Muscle layer of duodenum (tissue), 2 donors: Measurements from ENCODE around the gene INSRR.
A peak's percentile ranks its signal among the peaks of the same experiment; 100 is the strongest.

Experiments
- H3K27ac ChIP-seq: one replicate; pipeline ENCODE4 v1.7.0; 2013; ENCODE audit warnings: mild to moderate bottlenecking, low read length
- H3K27me3 ChIP-seq: one replicate; pipeline ENCODE4 v1.7.0; 2013; ENCODE audit warnings: low read depth, mild to moderate bottlenecking, control low read depth, low read length
- H3K36me3 ChIP-seq, 2 donors: one replicate each; pipeline ENCODE4 v1.7.0; 2013; ENCODE audit warnings: low read length in 2 of 2, control low read depth in 1 of 2, mild to moderate bottlenecking in 1 of 2; ENCODE audit not compliant: insufficient read depth in 2 of 2, control insufficient read depth in 1 of 2
- H3K4me1 ChIP-seq, 2 donors: one replicate each; pipeline ENCODE4 v1.7.0; 2013; ENCODE audit warnings: low read length in 2 of 2, mild to moderate bottlenecking in 2 of 2, control low read depth in 1 of 2, moderate library complexity in 1 of 2; ENCODE audit not compliant: insufficient read depth in 2 of 2, control insufficient read depth in 1 of 2
- H3K4me3 ChIP-seq, 2 donors: one replicate each; pipeline ENCODE4 v1.7.0; 2013; ENCODE audit warnings: low read length in 2 of 2, low read depth in 1 of 2, mild to moderate bottlenecking in 1 of 2
- H3K9me3 ChIP-seq, 2 donors: one replicate each; pipeline ENCODE4 v1.7.0; 2013; ENCODE audit warnings: low read length in 2 of 2, control low read depth in 1 of 2, mild to moderate bottlenecking in 1 of 2; ENCODE audit not compliant: control insufficient read depth in 1 of 2
- donor health status: healthy.

Gene INSRR

DNA sequence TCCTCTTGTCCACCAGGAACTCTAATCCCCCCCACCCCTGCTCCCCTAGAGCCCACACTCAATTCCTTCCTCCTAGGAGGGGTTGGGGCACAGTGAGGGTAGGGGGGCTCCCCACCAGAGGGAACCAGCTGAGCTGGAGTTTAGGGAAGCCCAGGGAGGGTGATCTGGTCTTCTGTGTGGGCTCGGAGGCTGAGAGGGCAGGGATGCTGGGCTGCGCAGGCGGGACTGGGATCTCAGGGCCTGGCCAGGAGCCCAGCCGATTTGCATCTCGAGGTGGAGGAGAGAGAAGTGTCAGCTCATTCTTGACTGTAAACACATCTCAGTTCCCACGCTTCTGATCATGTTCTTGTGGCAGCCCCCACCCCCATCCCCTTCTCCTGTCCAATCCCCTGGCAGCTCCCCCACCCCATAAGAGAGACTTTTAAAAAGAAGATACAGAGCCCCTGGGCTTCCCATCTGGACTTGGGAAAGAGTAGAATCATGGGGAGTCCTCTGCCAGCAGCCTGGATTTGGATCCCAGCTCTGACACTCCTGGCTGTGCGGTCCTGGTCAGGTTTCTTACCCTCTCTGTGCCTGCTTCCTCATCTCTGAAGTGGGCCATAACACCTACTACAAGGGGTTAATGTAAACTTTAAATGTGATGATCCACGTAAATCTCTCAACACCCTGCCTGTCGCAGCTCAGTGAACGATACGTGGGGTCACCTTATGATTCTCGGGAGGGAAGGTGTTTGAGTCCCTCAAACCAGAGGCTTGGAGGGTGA is 41.2 kb upstream of the INSRR start:
- H3K36me3 ChIP-seq: no peaks in the 10 kb centered on the region
- no peaks in the 10 kb centered on the region for H3K9me3 ChIP-seq
- peaks cover 0 to 15% of the 10 kb centered on the region in 2 donors for H3K4me1 ChIP-seq
- peaks cover 1% of the 10 kb centered on the region for H3K27me3 ChIP-seq
- H3K27ac ChIP-seq: no peak overlapping the region
- no peak overlapping the region for H3K4me3 ChIP-seq

DNA sequence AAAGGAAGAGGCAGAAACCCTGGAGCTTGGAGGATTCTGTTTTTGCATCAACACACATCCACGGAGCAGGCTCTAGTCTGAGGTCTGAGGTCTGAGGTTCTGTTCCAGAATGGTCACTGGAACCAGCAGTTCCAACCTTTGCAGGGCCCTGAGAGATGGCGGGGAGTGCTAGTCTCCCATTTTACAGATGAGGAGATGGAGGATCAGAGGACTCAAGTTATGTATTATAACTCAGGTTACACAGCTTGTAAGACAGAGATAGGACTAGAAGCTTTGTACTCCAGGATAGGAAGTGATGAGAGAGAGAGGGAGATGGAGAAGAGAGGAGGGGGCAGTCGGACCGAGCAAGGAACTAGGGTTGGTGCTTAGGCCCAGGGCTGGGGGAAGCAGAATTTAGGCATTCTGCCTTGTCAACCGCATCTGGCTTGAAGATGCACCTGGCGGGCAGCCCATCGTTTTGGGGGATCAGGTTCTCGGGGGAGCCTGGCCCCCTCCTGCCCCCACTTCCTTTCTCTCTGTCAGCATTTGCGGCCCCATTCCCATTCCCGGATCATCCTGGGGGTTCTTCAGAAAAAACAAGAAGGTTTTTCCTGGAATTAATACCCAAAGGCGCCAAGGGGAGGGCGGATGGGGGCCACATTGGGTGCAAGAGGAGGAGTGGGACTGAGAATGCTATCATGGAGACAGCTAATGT is 40.2 kb upstream of the INSRR start:
- Histone ChIP-seq H3K27ac (no peak overlapping the region), H3K9me3 (no peaks in the 10 kb centered on the region), H3K4me1 (peaks cover 0 to 15% of the 10 kb centered on the region in 2 donors), H3K27me3 (peaks cover 11% of the 10 kb centered on the region), H3K36me3 (no peaks in the 10 kb centered on the region), H3K4me3 (no peak overlapping the region)

DNA sequence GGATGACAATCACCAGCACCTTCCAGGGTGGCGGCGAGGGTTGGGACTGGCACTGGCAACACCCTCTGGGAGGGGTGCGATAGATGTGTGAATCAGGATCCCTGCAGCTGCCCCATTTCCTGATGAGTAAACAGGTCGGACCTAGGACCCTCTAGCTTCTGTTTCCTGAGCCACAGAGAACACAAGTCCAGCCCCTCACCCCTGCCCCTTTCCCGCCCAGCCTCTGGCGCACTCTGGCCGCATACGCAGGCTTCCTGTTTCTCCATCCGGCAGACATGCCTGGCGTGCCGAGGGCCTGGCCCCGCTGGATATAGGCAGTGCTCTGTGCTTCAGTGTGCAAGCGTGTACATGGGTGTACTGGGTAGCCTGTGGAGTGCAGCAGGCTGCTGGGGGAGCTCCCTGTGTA is 39.2 kb upstream of the INSRR start:
- no peaks in the 10 kb centered on the region for H3K9me3 ChIP-seq
- H3K27ac ChIP-seq: no peak overlapping the region
- H3K36me3 ChIP-seq: no peaks in the 10 kb centered on the region
- peaks cover 16% of the 10 kb centered on the region for H3K27me3 ChIP-seq
- H3K4me1 ChIP-seq: peaks cover 0 to 18% of the 10 kb centered on the region in 2 donors
- H3K4me3 ChIP-seq: no peak overlapping the region

DNA sequence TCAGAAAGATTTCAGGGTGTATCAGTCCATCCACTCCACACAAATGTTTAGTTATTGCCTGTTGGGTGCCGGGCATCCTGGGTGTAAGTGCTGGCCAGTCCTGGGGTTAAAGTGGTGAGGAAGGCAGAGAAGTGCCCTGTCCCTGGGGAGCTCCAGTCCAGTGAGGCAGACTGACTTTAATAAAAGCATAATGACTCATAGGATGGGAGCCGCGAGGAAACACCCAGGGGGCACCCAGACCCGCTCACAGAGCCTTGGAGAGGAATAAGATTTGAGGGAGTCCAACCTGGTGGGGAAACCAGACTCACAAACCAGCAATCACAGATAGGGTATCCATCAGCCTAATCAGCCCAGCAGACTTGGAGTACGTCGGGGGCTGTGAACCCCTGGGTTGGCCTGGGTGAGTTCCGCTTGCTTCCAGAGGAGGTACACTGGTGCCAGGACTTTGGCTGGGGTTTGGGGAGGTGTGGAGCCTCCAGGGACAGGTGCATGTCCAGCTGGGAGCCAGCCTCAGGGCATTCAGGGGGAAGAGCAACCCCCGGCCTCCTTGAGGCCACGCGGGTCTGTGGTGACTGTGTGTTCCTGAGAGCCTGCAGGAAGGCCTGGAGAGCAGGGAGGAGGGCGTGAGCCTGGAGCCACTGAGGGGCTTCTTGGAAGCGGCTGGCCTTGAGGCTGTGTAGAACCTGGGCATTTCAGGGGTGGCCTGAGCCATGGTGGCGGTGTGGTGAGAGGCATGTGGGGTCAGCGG is 38.3 kb upstream of the INSRR start:
- H3K36me3 ChIP-seq: no peaks in the 10 kb centered on the region
- peak overlapping the region; percentile 4 for H3K27ac ChIP-seq
- peaks cover 0 to 18% of the 10 kb centered on the region in 2 donors for H3K4me1 ChIP-seq
- no peaks in the 10 kb centered on the region for H3K9me3 ChIP-seq
- H3K27me3 ChIP-seq: peaks cover 16% of the 10 kb centered on the region
- H3K4me3 ChIP-seq: no peak overlapping the region

DNA sequence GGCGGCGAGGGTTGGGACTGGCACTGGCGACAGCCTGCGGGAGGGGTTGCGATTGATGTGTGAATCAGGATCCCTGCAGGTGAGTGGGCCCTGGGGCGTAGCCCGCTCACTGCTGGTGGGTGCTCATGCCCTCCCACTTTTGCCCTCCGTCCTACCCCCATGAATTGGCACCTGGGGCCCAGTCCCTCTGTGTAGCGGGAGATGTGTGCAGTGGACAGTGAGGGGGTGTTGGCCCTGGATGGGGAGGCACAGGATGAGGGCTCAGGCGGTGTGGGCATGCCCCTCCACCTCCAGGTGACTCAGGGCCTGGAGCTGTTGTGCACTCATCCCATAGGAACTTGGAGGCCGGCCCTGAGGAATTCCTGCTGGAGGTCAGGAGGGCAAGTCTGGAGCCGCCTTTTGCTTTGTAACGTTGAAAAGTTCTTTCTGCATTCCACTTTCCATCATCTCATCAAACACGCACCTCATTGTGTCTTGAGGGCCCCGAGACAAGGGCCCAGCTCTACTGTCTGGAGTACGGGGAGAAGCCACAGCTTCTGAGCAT is 37.6 kb upstream of the INSRR start:
- Histone ChIP-seq H3K36me3 (no peaks in the 10 kb centered on the region), H3K27ac (no peak overlapping the region), H3K27me3 (peaks cover 16% of the 10 kb centered on the region), H3K4me1 (peaks cover 0 to 18% of the 10 kb centered on the region in 2 donors), H3K4me3 (no peak overlapping the region), H3K9me3 (no peaks in the 10 kb centered on the region)

DNA sequence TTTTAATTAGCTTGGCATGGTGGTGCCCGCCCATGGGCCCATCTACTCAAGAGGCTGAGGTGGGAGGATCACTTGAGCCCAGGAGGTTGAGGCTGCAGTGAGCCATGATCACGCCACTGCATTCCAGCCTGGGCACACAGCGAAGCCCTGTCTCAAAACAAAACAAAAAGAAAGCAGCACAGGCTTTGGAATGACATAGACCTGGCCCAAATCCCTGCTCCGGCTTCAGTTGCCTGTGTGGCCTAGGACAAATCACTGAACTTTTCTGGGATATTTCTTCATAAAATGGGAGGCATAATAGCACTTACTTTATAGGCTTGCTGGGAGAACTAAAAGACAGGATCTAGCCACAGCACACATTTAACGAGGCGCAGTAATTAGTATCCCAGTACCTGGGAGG is 37.0 kb upstream of the INSRR start:
- Histone ChIP-seq H3K27ac (no peak overlapping the region), H3K4me3 (no peak overlapping the region), H3K27me3 (peaks cover 16% of the 10 kb centered on the region)

DNA sequence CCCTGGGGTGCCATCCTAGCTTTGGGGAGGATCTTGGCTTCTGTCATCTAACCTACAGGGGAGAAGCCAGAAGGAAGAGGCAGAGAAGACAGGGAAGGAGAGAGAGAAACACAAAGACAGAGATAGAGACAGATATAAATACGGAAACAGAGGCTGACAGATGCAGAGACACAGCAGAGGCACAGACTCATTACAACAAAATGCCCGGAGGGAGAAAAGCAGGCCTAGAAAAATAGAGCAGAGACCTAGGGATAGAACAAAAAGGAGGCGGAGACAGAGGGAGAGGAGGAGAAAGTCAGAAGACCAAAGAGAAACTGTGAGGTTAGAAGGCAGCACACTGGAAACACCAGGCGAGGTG is 36.5 kb upstream of the INSRR start:
- peaks cover 0 to 18% of the 10 kb centered on the region in 2 donors for H3K4me1 ChIP-seq
- H3K27me3 ChIP-seq: peaks cover 16% of the 10 kb centered on the region
- no peaks in the 10 kb centered on the region for H3K36me3 ChIP-seq
- H3K27ac ChIP-seq: peak overlapping the region; percentile 54
- H3K4me3 ChIP-seq: peak overlapping the region in 1 of 2 donors; percentile 47
- H3K9me3 ChIP-seq: no peaks in the 10 kb centered on the region

More for the DNA sequence above, 37.0 kb upstream of the INSRR start:
- Histone ChIP-seq H3K9me3 (no peaks in the 10 kb centered on the region), H3K4me1 (peaks cover 0 to 18% of the 10 kb centered on the region in 2 donors), H3K36me3 (no peaks in the 10 kb centered on the region)

DNA sequence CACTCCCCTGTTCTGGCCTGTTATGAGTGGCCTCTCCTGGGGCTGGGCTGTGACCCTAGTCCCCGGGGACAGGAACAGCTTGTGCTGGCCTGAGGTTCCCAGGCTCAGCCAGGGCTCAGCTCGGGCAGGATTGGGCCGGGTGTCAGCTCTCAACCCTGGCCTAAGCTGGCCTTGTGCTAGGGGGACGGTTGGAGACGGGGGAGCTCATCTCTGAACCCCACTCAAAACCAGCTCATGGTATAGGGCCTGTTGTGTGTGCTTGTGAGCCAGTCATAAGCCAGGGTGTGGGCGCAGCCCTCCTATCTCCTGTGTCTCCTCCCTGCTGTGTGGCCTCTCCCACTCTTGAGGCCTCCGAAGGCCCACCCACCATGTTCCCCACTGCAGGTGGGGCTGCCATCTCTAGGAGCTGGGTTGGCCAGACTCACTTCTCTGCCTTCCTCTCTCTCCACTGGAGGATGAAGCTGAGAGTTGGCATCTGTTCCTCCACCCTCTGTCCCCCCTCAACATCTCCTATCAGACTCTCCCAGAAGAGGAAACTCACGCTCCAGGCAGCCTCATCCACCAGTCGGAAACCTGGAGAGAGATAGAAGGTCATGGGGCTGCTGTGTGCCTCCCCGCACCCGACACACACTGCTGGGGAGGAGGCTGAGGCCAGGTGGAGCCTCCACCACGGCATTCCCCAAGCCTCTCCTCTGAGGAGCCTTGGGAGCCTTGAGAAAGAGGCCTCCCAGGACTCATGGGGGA is 36.0 kb upstream of the INSRR start:
- no peaks in the 10 kb centered on the region for H3K36me3 ChIP-seq
- H3K4me3 ChIP-seq: peak overlapping the region in 1 of 2 donors; percentile 47
- H3K27ac ChIP-seq: peak overlapping the region; percentile 54
- H3K9me3 ChIP-seq: no peaks in the 10 kb centered on the region
- H3K27me3 ChIP-seq: peaks cover 16% of the 10 kb centered on the region
- H3K4me1 ChIP-seq: peaks cover 0 to 18% of the 10 kb centered on the region in 2 donors

DNA sequence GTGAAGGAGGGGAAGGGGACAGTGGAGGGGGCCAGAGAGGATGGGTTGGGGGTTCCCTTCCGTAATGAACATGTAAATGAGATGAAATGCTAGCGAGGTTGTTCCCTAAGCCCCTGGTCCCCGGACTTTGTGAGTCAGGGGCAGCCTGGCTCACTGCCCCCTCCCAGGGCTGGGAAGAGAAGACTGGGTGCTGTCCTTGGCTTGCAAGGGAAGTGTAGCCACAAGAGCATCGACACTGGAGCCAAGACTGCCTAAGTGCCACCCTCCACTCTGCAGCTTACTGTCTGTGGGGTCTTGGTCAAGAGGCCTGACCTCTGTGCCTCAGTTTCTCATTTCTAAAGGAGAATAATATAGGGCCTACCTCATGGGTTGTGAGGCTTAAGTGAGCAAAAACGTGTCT is 35.1 kb upstream of the INSRR start:
- Histone ChIP-seq H3K27ac (peak overlapping the region; percentile 30), H3K27me3 (peaks cover 16% of the 10 kb centered on the region), H3K36me3 (no peaks in the 10 kb centered on the region), H3K4me3 (peak overlapping the region; percentile 31 to 47), H3K4me1 (peaks cover 0 to 18% of the 10 kb centered on the region in 2 donors), H3K9me3 (no peaks in the 10 kb centered on the region)

DNA sequence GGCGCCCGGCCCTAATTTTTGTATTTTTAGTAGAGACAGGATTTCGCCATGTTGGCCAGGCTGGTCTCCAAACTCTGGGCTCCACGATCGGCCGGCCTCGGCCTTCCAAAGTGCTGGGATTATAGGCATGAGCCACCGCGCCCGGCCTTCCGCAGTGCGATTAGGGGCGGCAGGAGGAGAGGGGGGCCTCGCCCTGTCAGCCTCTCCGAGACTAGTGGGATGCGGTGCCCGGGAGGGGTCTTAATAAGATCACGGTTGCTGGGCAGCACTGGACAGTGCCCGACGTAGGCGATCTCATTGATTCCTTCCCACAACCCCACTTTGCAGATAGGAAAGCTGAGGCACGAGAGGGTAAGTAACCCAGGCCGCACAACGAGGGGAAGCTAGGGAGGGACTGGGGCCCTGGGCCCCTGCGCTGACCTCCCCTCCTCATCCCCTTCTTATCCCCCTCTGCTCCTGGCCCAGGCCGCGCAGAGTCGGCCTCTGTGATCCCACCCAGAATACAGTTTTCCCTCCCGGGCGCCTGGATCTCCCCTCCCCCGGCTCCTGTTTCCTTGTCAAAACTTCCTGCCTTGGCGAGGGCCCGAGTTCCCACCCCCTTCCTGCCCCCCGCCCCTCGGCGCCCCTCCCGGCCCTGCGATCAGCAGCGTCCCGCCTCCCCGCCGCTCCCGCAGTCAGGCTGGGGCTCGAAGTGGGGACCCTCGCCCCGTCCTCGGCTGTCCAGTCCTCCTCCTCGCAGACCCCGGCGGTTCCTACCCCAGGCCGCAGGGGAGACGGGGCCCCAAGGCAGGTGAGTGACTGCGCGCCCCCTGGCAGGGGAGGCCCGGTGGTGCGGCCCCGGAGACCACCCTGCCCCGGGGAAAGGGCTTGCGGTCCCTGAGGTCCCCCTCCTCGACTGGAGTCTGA is 34.4 kb upstream of the INSRR start, which contains the start of gene PEAR1:
PEAR1 (plus strand) TSS at position 671 of the 906 bp plus-strand sequence. CDS start 10,209 bp downstream, outside the sequence.
- peaks cover 0 to 18% of the 10 kb centered on the region in 2 donors for H3K4me1 ChIP-seq
- H3K27ac ChIP-seq: peak within 1 kb of the TSS; percentile 30
- no peaks in the 10 kb centered on the region for H3K36me3 ChIP-seq
- peak within 1 kb of the TSS; percentile 31 to 47 for H3K4me3 ChIP-seq
- peaks cover 16% of the 10 kb centered on the region for H3K27me3 ChIP-seq
- H3K9me3 ChIP-seq: no peaks in the 10 kb centered on the region
